ENCODE data around the gene PAPPA2.

The PAPPA2 gene

DNA sequence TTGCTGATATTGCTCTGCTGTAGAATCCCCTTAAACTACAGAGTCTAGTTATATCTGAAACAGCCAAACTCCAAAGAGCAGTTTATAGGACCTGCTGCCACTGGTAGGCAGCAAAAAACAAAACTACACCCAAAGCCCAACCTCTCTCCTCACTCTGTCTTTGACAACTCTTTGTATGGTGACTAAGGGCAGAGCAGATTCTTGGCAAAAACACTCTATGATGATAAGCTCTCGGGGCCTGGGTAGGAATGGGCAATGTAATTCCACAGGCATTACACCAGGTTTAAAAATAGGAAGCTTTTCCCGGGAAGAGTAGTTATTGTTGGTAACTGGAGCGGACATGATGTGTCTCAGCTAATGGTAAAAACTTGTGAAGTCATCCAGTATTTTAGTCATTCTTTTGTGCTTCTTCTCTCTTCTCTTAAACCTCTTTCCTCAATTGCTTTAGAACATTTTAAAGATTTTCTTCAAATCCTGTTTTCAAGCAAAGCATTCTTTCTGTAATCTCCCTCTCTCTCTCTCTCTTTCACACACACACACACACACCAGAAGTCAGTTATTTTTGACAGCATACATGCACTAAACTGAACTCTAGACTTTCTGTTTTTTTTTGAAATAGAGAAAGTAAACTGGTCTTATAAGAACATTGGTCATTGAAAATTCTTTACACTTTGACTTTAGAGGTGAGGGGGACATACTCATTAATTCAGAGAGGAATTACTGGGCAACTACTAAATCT, 193.5 kb downstream of the PAPPA2 start:
- H3K4me3 ChIP-seq (ENCODE audit: low read depth, low read length) = no peak overlapping the region
- TF ChIP-seq CTCF (IDR thresholded peaks at IDR 0.05; ENCODE audit: borderline replicate concordance, insufficient read depth, low read depth, low read length) = no peak

GRCh38 chr1:176669782-176670181, 206.8 kb downstream of the PAPPA2 start:
- no peak overlapping the region for H3K4me3 ChIP-seq (ENCODE audit: low read depth, low read length)
- TF ChIP-seq CTCF (IDR thresholded peaks at IDR 0.05; ENCODE audit: borderline replicate concordance, insufficient read depth, low read depth, low read length) = no peak

- no peak for TF ChIP-seq CTCF (IDR thresholded peaks at IDR 0.05; ENCODE audit: borderline replicate concordance, insufficient read depth, low read depth, low read length)
- no peak overlapping the region for H3K4me3 ChIP-seq (ENCODE audit: low read depth, low read length)
Observed at GRCh38 chr1:176670853-176671252, 207.9 kb downstream of the PAPPA2 start.

DNA sequence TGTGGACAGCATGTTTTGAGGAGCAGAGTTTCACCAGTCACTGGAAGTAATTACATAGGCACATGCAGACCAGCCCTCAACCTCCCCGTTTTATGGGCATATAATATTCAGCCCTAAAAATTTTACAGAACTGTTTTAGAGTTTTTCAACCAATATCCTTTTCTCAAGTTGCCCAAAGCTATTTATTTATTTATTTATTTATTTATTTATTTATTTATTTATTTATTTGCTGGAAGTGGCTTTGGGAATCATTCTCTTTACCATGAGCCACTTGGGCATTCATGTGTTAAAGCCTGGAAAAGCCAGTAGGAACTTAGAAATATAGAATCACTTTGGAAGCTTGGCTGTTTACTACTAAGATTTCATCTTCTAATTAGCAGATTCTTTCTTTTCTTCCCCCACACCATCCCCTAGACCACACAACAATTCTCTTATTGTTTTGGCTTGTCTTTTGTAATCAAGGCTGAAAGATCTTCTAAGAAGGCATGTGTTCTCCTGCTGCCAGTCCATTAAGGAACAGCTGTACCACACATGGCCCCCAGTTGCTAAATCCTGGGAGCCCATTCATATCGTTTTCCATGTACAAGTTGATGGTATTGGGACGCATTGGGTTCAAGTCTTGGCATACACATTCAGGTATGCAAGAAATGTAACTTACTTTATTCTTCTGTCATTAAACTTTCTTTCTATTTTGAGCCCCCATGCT, 220.0 kb downstream of the PAPPA2 start:
- TF ChIP-seq CTCF (IDR thresholded peaks at IDR 0.05; ENCODE audit: borderline replicate concordance, insufficient read depth, low read depth, low read length) = no peak
- no peak overlapping the region for H3K4me3 ChIP-seq (ENCODE audit: low read depth, low read length)

DNA sequence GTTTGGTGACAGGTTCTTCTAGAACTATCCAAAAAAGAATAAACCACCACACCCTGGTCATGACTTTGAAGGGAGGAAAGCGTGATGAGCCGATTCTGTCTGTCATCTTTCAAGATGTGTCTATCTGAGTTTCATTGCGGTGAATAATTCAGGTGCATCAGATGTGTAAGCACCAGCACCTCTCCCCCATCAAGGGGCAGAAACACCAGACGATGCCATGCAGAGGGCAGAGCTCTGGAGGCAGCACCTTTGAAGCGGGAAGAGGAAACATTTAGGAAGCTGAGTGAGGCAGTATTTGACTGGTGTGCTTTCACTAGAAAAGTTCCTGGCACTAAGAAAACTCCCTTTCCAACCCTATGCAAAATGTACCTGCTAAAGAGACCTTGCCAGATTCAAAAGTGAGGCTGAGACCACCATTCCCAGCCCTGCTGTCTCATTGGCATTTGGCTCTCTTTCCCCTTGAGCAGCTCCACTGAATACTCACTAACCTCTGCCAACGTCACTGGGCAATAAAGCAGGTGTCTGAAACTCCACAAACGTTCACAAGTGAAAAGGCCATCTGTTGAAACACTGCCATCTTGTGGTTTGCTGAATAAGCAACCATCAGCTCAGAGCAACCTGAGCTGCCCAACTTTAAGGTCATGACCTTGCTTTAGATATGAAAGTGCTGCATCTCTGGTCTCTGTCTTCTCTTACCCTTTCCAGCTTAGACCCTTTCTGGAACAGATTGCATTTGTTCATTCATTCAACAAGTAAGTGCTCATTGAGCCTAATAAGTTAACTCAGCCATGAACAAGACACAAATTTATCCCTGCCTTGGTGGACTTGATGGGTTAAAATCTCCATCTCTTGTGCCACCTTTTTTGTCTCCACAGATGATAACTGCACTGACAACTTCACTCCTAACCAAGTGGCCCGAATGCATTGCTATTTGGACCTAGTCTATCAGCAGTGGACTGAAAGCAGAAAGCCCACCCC, 228.6 kb downstream of the PAPPA2 start:
- no peak overlapping the region for H3K4me3 ChIP-seq (ENCODE audit: low read depth, low read length)
- peak; percentile 57 for TF ChIP-seq CTCF (IDR thresholded peaks at IDR 0.05; ENCODE audit: borderline replicate concordance, insufficient read depth, low read depth, low read length)

- no peak overlapping the region for H3K4me3 ChIP-seq (ENCODE audit: low read depth, low read length)
- no peak for TF ChIP-seq CTCF (IDR thresholded peaks at IDR 0.05; ENCODE audit: borderline replicate concordance, insufficient read depth, low read depth, low read length)
Observed at GRCh38 chr1:176692431-176692830, 229.5 kb downstream of the PAPPA2 start.

Measured in GM12875 (cell line).